ENCODE measurements around the gene IMPA2. TPM values are rescaled to one million over a fixed set of nuclear protein-coding genes. Genes with fewer than 3 reads are reported as not detected.

The IMPA2 gene
- total RNA-seq, 4 donors from 2014 or later: 227 to 572 (median 354) TPM

DNA sequence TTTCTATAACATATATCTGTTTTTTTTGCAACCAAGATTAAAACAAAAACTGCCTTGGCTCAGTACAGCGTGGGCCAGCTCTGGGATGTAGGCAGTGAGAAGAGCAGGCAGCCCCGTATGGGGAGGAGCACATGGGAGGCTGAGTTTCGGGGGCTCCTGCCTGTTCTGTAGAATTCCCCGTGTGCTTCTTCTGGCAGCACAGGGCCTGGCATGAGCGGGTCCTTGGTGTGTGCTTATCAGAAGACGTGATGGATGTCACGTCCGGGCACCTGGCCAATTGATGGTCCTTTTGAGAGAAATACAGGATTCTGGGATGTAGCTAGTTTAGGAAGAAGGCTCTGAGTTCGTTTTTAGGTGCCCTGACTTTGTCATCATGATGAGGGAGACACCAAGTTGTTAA lies 16.2 kb downstream of the IMPA2 start:
- no peak for TF ChIP-seq POLR2A (IDR thresholded peaks at IDR 0.05)
- TF ChIP-seq, protein P1, sequence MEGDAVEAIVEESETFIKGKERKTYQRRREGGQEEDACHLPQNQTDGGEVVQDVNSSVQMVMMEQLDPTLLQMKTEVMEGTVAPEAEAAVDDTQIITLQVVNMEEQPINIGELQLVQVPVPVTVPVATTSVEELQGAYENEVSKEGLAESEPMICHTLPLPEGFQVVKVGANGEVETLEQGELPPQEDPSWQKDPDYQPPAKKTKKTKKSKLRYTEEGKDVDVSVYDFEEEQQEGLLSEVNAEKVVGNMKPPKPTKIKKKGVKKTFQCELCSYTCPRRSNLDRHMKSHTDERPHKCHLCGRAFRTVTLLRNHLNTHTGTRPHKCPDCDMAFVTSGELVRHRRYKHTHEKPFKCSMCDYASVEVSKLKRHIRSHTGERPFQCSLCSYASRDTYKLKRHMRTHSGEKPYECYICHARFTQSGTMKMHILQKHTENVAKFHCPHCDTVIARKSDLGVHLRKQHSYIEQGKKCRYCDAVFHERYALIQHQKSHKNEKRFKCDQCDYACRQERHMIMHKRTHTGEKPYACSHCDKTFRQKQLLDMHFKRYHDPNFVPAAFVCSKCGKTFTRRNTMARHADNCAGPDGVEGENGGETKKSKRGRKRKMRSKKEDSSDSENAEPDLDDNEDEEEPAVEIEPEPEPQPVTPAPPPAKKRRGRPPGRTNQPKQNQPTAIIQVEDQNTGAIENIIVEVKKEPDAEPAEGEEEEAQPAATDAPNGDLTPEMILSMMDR (IDR thresholded peaks at IDR 0.05): no peak
- DNase-seq (ENCODE audit: low spot score in 2 of 2): no peak

DNA sequence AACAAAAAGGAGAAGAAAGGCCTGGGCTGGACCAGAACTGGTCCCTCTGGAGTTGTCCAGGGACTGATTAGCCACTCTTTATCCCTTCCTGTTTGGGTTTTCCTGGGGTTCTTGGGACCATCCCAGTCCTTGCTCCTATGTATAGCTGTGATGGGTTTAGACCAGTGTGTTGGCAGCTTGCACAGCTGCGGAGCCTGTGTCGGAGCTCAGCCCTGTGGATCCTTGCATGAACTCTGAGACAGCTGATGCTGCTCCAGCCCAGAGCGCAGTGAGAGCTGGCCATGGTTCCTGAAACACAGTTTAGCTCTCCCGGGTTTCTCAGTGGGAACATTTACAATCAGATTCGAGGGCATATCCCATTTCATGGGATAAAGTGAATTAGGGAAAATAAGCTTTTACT lies 16.9 kb downstream of the IMPA2 start:
- no peak overlapping the region for H3K4me3 ChIP-seq (ENCODE audit: low read depth, poor library complexity, severe bottlenecking)
- WGBS, 2 donors: 32 to 39% methylated on average over 5 of the region's 5 CpGs
- TF ChIP-seq, protein P1 (IDR thresholded peaks at IDR 0.05): no peak
- TF ChIP-seq POLR2A (IDR thresholded peaks at IDR 0.05): no peak
- DNase-seq (ENCODE audit: low spot score in 2 of 2): no peak
- intact Hi-C loops (cut with DNase I; ENCODE audit: low total_unique reads): loop anchor here (5.0 kb wide), 1 partner anchor 61 kb away; no protein-coding TSS in a partner anchor

More for the DNA sequence above, 16.2 kb downstream of the IMPA2 start:
- no peak overlapping the region for H3K4me3 ChIP-seq (ENCODE audit: low read depth, poor library complexity, severe bottlenecking)
- intact Hi-C loops (cut with DNase I; ENCODE audit: low total_unique reads): loop anchor here (5.0 kb wide), 1 partner anchor 60 kb away; no protein-coding TSS in a partner anchor
- WGBS, 2 donors: 66 to 79% methylated on average over 9 of the region's 9 CpGs

DNA sequence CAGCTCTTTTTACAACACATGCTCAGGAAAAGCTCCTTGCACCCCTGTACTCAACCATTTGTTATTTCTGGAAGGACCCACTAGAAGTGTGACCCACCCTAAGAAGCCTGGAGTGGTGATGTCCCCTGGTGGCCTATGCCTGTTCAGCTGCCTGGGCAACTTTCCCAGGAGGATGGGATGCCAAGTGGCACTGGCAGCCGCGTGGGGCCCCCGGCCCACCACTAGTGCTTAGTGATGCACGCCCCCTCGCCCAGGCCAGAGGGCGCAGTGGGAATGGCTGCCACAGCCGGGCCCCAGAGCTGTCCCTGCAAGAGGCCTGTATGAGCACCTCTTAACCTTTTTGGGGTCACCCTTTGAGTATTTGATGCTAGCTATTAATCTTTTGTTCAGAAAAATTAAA lies 18.1 kb downstream of the IMPA2 start:
- TF ChIP-seq, protein P1 (IDR thresholded peaks at IDR 0.05): no peak
- TF ChIP-seq POLR2A (IDR thresholded peaks at IDR 0.05): no peak
- intact Hi-C loops (cut with DNase I; ENCODE audit: low total_unique reads): loop anchor here (5.0 kb wide), 1 partner anchor 62 kb away; no protein-coding TSS in a partner anchor
- WGBS, 2 donors: 62 to 87% methylated on average over 7 of the region's 7 CpGs
- no peak overlapping the region for H3K4me3 ChIP-seq (ENCODE audit: low read depth, poor library complexity, severe bottlenecking)
- DNase-seq (ENCODE audit: low spot score in 2 of 2): no peak

DNA sequence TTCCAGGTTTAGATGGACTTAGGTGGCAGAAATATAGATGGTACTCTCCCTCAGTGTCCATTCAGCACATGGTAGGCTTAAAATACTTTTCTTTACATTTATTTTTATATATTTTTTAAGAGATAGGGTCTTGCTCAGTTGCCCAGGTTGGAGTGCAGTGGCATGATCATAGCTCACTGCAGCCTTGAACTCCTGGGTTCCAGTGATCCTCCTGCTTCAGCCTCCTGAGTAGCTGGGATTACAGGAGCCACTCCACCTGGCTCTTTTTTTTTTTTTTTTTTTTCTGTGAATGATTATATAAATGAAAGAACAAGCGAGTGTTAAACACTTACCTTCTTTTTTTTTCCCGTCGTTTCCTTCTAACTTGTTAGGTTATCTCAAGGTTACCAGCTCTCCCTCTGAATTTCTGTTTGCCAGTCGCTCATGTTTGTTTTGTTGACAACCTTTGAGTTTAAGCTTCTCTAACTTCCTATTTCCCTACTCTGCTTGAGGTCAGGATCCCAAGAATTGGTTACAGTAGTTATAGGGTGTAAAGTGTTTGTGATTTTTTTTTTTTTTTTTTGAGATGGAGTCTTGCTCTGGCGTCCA lies 18.9 kb downstream of the IMPA2 start:
- H3K4me3 ChIP-seq (ENCODE audit: low read depth, poor library complexity, severe bottlenecking): no peak overlapping the region
- WGBS, 2 donors: 89 to 94% methylated on average over 5 of the region's 5 CpGs
- intact Hi-C loops (cut with DNase I; ENCODE audit: low total_unique reads): no loop called here
- DNase-seq (ENCODE audit: low spot score in 2 of 2): no peak
- TF ChIP-seq, protein P1 (IDR thresholded peaks at IDR 0.05): no peak
- no peak for TF ChIP-seq POLR2A (IDR thresholded peaks at IDR 0.05)

DNA sequence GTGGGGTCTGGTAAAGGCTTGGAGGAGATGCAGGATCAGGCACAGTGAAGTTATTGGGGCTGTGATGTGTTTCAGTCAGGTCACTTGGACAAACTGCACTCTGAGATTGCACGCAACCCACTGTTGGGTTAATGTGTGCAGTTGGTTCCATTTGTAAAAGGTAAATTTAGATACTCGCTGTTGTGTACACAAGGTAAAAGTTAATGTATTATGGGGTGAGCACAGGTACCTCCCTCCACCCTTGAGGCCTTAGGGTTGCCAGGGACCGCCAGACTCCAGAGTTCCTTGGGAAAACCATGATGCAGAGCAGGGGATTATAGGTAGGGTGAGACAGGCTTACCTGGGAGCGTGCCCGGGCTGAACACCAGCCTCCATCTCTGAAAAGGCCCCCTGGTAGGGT lies 20.1 kb downstream of the IMPA2 start:
- no peak for TF ChIP-seq POLR2A (IDR thresholded peaks at IDR 0.05)
- TF ChIP-seq, protein P1 (IDR thresholded peaks at IDR 0.05): no peak
- WGBS, 2 donors: 93 to 100% methylated on average over 5 of the region's 5 CpGs
- no peak for DNase-seq (ENCODE audit: low spot score in 2 of 2)
- intact Hi-C loops (cut with DNase I; ENCODE audit: low total_unique reads): no loop called here
- no peak overlapping the region for H3K4me3 ChIP-seq (ENCODE audit: low read depth, poor library complexity, severe bottlenecking)

DNA sequence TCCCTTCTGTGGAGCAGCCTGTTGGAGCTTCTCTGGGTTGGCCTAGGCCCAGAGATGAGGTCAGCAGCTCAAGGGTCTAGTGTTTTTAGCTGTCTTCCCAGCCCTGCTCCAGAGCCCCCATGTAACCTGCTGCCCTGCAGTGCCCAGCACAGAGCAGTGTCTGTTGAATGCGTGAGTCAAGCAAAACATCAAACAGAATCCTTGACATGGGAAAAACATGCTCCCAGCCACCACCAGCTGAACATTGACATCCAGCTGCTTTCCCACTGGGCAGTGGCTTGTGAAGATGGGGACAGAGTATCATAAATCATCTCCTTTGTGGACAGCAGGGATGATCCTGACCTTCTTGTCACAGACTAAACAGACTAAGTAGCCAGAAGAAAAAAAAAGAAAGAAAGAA lies 22.6 kb downstream of the IMPA2 start:
- WGBS, 2 donors: 75 to 83% methylated on average over 1 of the region's 1 CpG
- no peak for TF ChIP-seq POLR2A (IDR thresholded peaks at IDR 0.05)
- TF ChIP-seq, protein P1 (IDR thresholded peaks at IDR 0.05): no peak
- intact Hi-C loops (cut with DNase I; ENCODE audit: low total_unique reads): no loop called here
- no peak overlapping the region for H3K4me3 ChIP-seq (ENCODE audit: low read depth, poor library complexity, severe bottlenecking)
- DNase-seq (ENCODE audit: low spot score in 2 of 2): no peak

All from lower leg skin (tissue), 4 donors.